Heart left ventricle (tissue), 13 donors: ENCODE results near the gene FAM193B.

Source experiments
- CTCF ChIP-seq, 12 donors: fragments of 200-600 bp; sonication (generic) in 4 of 12; IDR thresholded peaks; one replicate each; pipeline versions ENCODE4 v1.5.0 to v1.8.0; 2018 to 2022; ENCODE audit warnings: antibody characterized with exemption in 12 of 12, mild to moderate bottlenecking in 5 of 12
- POLR2A ChIP-seq, 2 donors: fragments of 450-650 bp; IDR thresholded peaks; one replicate each; pipeline ENCODE4 v1.6.1; 2017; ENCODE audit warnings: antibody characterized with exemption in 2 of 2, mild to moderate bottlenecking in 2 of 2, moderate library complexity in 2 of 2
- donor health status: ischemic (EF 13 %, LVEDD 7.1; RV severe dilation, severe dysfunction).
- donor health status: DM: no; HTN: yes; CAD: no.
- donor health status: DM: no; HTN: no; CAD: no.
- donor health status: ischemic (EF 25% LVEDD 6.9; RV normal size, moderate dysfunction).
- donor health status: ischemic (EF 25% LVEDD 5.7; RV mildly dilated, moderate dysfunction).
- donor health status: ischemic (EF 35%, LVEDD 5.7; RV mildly dilated, moderate dysfunction).
- donor health status: nonischemic (EF 11% LVEDD 7.7; RV severe dilation, severe dysfunction).
- donor health status: DM: yes; HTN: yes; CAD: no.
- donor health status: PGD.
- donor health status: ischemic (EF 29% LVEDD 5.4; RV normal size, mild dysfunction).
- donor health status: nonischemic (EF 23%, LVEDD 6.1; RV moderate dilation, normal function).

- TF ChIP-seq CTCF (IDR thresholded peaks at IDR 0.05) (no peak), POLR2A (IDR thresholded peaks at IDR 0.05) (no peak)
Measured at GRCh38 chr5:177487144-177487543, 67.2 kb downstream of the FAM193B start.
